A549 (cell line): ENCODE results near the gene ACAT2.

ENCODE experiments used
- BHLHE40 ChIP-seq: IDR thresholded peaks from 2 replicates; pipeline ENCODE4 v1.6.1; 2012; ENCODE audit warnings: low read depth, low read length, inconsistent platforms
- CHD2 ChIP-seq: fragments of 150-350 bp; IDR thresholded peaks from 2 replicates; pipeline ENCODE4 v1.6.1; 2014; ENCODE audit warnings: low read length; ENCODE audit not compliant: partially characterized antibody
- EP300 ChIP-seq, 2 experiments: fragments of >200 bp; sonication (Bioruptor Twin); formaldehyde crosslinking; IDR thresholded peaks; 2 replicates in 1 of 2; 3 replicates in 1 of 2; pipeline ENCODE4 v1.6.1; 2016 to 2017
- MAZ ChIP-seq: fragments of 150-350 bp; IDR thresholded peaks from 2 replicates; pipeline ENCODE4 v1.6.1; 2014; ENCODE audit warnings: antibody characterized with exemption, low read depth, low read length, borderline replicate concordance
- POLR2A ChIP-seq: IDR thresholded peaks from 2 replicates; pipeline ENCODE4 v1.6.1; 2012; ENCODE audit warnings: mild to moderate bottlenecking, low read length
- TP53 ChIP-seq: fragments of 250-450 bp; sonication (Bioruptor Pico); IDR thresholded peaks from 2 replicates; pipeline ENCODE4 v1.5.0; 2021; ENCODE audit warnings: mild to moderate bottlenecking, moderate library complexity
- ZC3H11A ChIP-seq: fragments of 450-650 bp; IDR thresholded peaks from 2 replicates; pipeline ENCODE4 v1.6.1; 2014; ENCODE audit warnings: antibody characterized with exemption, mild to moderate bottlenecking
- TF ChIP-seq, protein P1 (sequence below): fragments of >200 bp; sonication (Bioruptor Twin); formaldehyde crosslinking; IDR thresholded peaks from 3 replicates; pipeline ENCODE4 v1.5.1; 2016
- TF ChIP-seq, protein P2 (sequence below): IDR thresholded peaks from 2 replicates; pipeline ENCODE4 v1.6.1; 2012

DNA sequence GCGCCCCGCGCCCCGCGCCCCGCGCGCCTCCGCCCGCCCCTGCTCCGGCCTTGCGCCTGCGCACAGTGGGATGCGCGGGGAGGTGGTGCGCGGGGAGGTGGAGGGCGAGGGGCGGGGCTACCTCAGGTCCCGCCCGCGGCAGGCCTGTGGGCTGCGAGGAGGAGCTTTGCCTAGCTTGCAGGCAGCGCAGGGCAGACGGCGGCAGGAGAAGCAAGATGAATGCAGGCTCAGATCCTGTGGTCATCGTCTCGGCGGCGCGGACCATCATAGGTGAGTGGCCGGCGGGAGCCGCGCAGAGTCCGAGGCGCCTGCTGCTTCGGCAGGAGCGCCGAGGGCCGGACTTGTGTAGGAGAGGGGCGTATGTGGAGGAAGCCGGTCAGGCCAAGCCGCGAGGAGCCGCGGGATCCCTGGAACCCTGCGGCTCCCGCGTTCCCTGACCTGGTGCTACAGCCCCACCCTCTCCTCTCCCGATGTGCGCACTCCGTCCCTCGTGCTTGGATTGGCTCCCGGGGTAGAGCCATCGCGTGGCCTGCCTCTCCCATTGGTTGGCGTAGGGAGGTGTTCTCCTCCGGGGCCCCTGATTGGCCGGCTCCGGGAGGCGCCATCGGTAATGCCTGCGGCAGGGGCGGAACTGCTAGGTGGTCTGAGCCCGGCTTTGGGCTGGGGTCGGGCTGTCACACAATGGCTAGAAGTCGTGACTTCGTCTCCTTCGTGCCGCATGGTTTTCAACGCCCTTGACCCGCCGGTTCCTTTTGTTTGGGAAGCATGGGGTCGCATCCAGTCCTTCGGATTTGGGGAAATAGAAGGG, at the start of gene ACAT2:
- TF ChIP-seq ZC3H11A (no peak), POLR2A (peak; percentile 70), TP53 (CRISPR knock-in tag) (no peak), CHD2 (no peak), EP300 (IDR thresholded peaks at IDR 0.05) (no peak), BHLHE40 (no peak), MAZ (no peak)
- TF ChIP-seq, protein P1, sequence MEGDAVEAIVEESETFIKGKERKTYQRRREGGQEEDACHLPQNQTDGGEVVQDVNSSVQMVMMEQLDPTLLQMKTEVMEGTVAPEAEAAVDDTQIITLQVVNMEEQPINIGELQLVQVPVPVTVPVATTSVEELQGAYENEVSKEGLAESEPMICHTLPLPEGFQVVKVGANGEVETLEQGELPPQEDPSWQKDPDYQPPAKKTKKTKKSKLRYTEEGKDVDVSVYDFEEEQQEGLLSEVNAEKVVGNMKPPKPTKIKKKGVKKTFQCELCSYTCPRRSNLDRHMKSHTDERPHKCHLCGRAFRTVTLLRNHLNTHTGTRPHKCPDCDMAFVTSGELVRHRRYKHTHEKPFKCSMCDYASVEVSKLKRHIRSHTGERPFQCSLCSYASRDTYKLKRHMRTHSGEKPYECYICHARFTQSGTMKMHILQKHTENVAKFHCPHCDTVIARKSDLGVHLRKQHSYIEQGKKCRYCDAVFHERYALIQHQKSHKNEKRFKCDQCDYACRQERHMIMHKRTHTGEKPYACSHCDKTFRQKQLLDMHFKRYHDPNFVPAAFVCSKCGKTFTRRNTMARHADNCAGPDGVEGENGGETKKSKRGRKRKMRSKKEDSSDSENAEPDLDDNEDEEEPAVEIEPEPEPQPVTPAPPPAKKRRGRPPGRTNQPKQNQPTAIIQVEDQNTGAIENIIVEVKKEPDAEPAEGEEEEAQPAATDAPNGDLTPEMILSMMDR, result no peak
- TF ChIP-seq, protein P2, sequence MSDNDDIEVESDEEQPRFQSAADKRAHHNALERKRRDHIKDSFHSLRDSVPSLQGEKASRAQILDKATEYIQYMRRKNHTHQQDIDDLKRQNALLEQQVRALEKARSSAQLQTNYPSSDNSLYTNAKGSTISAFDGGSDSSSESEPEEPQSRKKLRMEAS, result no peak; the same call in none of the 2 replicates
